Rectal smooth muscle tissue (tissue), 1 donor: ENCODE data around the gene SLC6A1.
"Not testable (repeated sequence)": the region's sequence is repeated elsewhere in the genome, so short reads cannot be mapped to it uniquely, and the experiment has no call there.

Source experiments
- H3K27ac ChIP-seq: one replicate; pipeline ENCODE4 v1.7.0; 2013; ENCODE audit warnings: low read depth, low read length, inconsistent platforms
- H3K27me3 ChIP-seq: one replicate; pipeline ENCODE4 v1.7.0; 2013; ENCODE audit warnings: low read length; ENCODE audit not compliant: control insufficient read depth, insufficient read depth
- H3K36me3 ChIP-seq: one replicate; pipeline ENCODE4 v1.7.0; 2013; ENCODE audit warnings: low read length; ENCODE audit not compliant: control insufficient read depth, insufficient read depth
- H3K4me1 ChIP-seq: one replicate; pipeline ENCODE4 v1.7.0; 2013; ENCODE audit warnings: low read length; ENCODE audit not compliant: control insufficient read depth, insufficient read depth
- H3K4me3 ChIP-seq: one replicate; pipeline ENCODE4 v1.7.0; 2013; ENCODE audit warnings: low read length
- H3K9ac ChIP-seq: one replicate; pipeline ENCODE4 v1.7.0; 2013; ENCODE audit warnings: low read length

The SLC6A1 gene

GRCh38 chr3:11071096-11071755, 78.7 kb downstream of the SLC6A1 start:
- Histone ChIP-seq H3K4me1 (no peaks in the 10 kb centered on the region), H3K27ac (no peak overlapping the region), H3K4me3 (no peak overlapping the region), H3K36me3 (no peaks in the 10 kb centered on the region), H3K27me3 (no peaks in the 10 kb centered on the region), H3K9ac (no peak overlapping the region)

GRCh38 chr3:11072631-11073030, 80.1 kb downstream of the SLC6A1 start:
- no peaks in the 10 kb centered on the region for H3K36me3 ChIP-seq
- H3K27me3 ChIP-seq = no peaks in the 10 kb centered on the region
- no peak overlapping the region for H3K9ac ChIP-seq
- no peaks in the 10 kb centered on the region for H3K4me1 ChIP-seq
- no peak overlapping the region for H3K27ac ChIP-seq
- H3K4me3 ChIP-seq = no peak overlapping the region

GRCh38 chr3:11074011-11074410, 81.5 kb downstream of the SLC6A1 start:
- Histone ChIP-seq H3K36me3 (no peaks in the 10 kb centered on the region), H3K27ac (no peak overlapping the region), H3K9ac (no peak overlapping the region), H3K27me3 (no peaks in the 10 kb centered on the region), H3K4me3 (no peak overlapping the region), H3K4me1 (no peaks in the 10 kb centered on the region)

GRCh38 chr3:11074451-11074850, 81.9 kb downstream of the SLC6A1 start:
- no peaks in the 10 kb centered on the region for H3K36me3 ChIP-seq
- H3K4me1 ChIP-seq = no peaks in the 10 kb centered on the region
- no peaks in the 10 kb centered on the region for H3K27me3 ChIP-seq
- H3K9ac ChIP-seq = no peak overlapping the region
- H3K27ac ChIP-seq = no peak overlapping the region
- no peak overlapping the region for H3K4me3 ChIP-seq

- not testable (repeated sequence) for H3K9ac ChIP-seq, H3K36me3 ChIP-seq, H3K4me3 ChIP-seq, H3K27ac ChIP-seq, H3K4me1 ChIP-seq, H3K27me3 ChIP-seq
These were observed 82.6 kb downstream of the SLC6A1 start for GRCh38 chr3:11075122-11075521.

- H3K27me3 ChIP-seq = no peaks in the 10 kb centered on the region
- no peak overlapping the region for H3K27ac ChIP-seq
- H3K36me3 ChIP-seq = no peaks in the 10 kb centered on the region
- no peak overlapping the region for H3K4me3 ChIP-seq
- no peaks in the 10 kb centered on the region for H3K4me1 ChIP-seq
- H3K9ac ChIP-seq = no peak overlapping the region
These were observed 84.2 kb downstream of the SLC6A1 start for GRCh38 chr3:11076711-11077110.

- Histone ChIP-seq H3K27me3 (no peaks in the 10 kb centered on the region), H3K27ac (no peak overlapping the region), H3K4me3 (no peak overlapping the region), H3K9ac (no peak overlapping the region), H3K36me3 (no peaks in the 10 kb centered on the region), H3K4me1 (no peaks in the 10 kb centered on the region)
These were observed 84.9 kb downstream of the SLC6A1 start for GRCh38 chr3:11077466-11077865.

- Histone ChIP-seq H3K36me3 (no peaks in the 10 kb centered on the region), H3K4me3 (no peak overlapping the region), H3K27ac (no peak overlapping the region), H3K27me3 (no peaks in the 10 kb centered on the region), H3K9ac (no peak overlapping the region), H3K4me1 (no peaks in the 10 kb centered on the region)
These were observed 86.4 kb downstream of the SLC6A1 start for GRCh38 chr3:11078826-11079515.

- no peak overlapping the region for H3K4me3 ChIP-seq
- H3K27me3 ChIP-seq = no peaks in the 10 kb centered on the region
These were observed 87.9 kb downstream of the SLC6A1 start for GRCh38 chr3:11080492-11080891.

GRCh38 chr3:11084098-11084497, 91.5 kb downstream of the SLC6A1 start:
- Histone ChIP-seq H3K27me3 (no peaks in the 10 kb centered on the region), H3K9ac (no peak overlapping the region), H3K36me3 (no peaks in the 10 kb centered on the region), H3K4me3 (no peak overlapping the region), H3K27ac (no peak overlapping the region), H3K4me1 (no peaks in the 10 kb centered on the region)

More at GRCh38 chr3:11080492-11080891, 87.9 kb downstream of the SLC6A1 start:
- Histone ChIP-seq H3K9ac (no peak overlapping the region), H3K36me3 (no peaks in the 10 kb centered on the region), H3K4me1 (no peaks in the 10 kb centered on the region), H3K27ac (no peak overlapping the region)

GRCh38 chr3:11084677-11085076, 92.1 kb downstream of the SLC6A1 start:
- H3K27ac ChIP-seq = no peak overlapping the region
- no peak overlapping the region for H3K9ac ChIP-seq
- H3K4me1 ChIP-seq = no peaks in the 10 kb centered on the region
- H3K36me3 ChIP-seq = no peaks in the 10 kb centered on the region
- H3K4me3 ChIP-seq = no peak overlapping the region
- H3K27me3 ChIP-seq = no peaks in the 10 kb centered on the region

- Histone ChIP-seq H3K4me3 (no peak overlapping the region), H3K36me3 (no peaks in the 10 kb centered on the region), H3K4me1 (no peaks in the 10 kb centered on the region), H3K9ac (no peak overlapping the region), H3K27me3 (no peaks in the 10 kb centered on the region), H3K27ac (no peak overlapping the region)
These were observed 92.7 kb downstream of the SLC6A1 start for GRCh38 chr3:11085093-11085840.
